ENCODE results near the gene ALDH3A2.

GRCh38 chr17:19664136-19664820 is 15.7 kb downstream of the ALDH3A2 start:
- TF ChIP-seq KLF9 (tag by site-specific recombination; IDR thresholded peaks at IDR 0.05; ENCODE audit: low read depth) (no peak), SCRT1 (tag by site-specific recombination; IDR thresholded peaks at IDR 0.05; ENCODE audit: borderline replicate concordance) (no peak), ZNF704 (tag by site-specific recombination; IDR thresholded peaks at IDR 0.05) (no peak), CTCF (tag by site-specific recombination; IDR thresholded peaks at IDR 0.05) (no peak), ELK4 (IDR thresholded peaks at IDR 0.05; ENCODE audit: borderline replicate concordance, low read depth, low read length) (no peak), ZBTB17 (tag by site-specific recombination; IDR thresholded peaks at IDR 0.05) (no peak), ZNF404 (tag by site-specific recombination; IDR thresholded peaks at IDR 0.05) (no peak), PATZ1 (tag by site-specific recombination; IDR thresholded peaks at IDR 0.05) (no peak), PRDM2 (tag by site-specific recombination; IDR thresholded peaks at IDR 0.05; ENCODE audit: borderline replicate concordance) (no peak)
